IMR-90 (cell line): ENCODE measurements around the gene CHN1. TPM values are rescaled to one million over a fixed set of nuclear protein-coding genes. Genes with fewer than 3 reads are reported as not detected.

Source experiments
- ATAC-seq: fragments of 200-7000 bp; cut with Tn5 transposase; 2 replicates; pipeline ENCODE4 v1.9.1; 2020; ENCODE audit warnings: low read depth, mild to moderate bottlenecking, moderate library complexity
- BruUV-seq: library from RNA; stranded (reverse); fragments of 400-500 nt; replicated peaks from 2 replicates; lab custom pipeline; 2021; lab: Mats Ljungman, UMichigan
- CTCF ChIA-PET: fragments of 300-600 bp; formaldehyde crosslinking; extraction: SDS; loops from one replicate; lab custom pipeline; 2021; ENCODE audit warnings: antibody characterized with exemption; lab: Yijun Ruan, JAX
- POLR2A ChIA-PET: fragments of 300-600 bp; sonication (Branson Sonifier 250); formaldehyde crosslinking; loops from one replicate; lab custom pipeline; 2022; ENCODE audit warnings: antibody characterized with exemption; ENCODE audit not compliant: unreplicated experiment; lab: Charles Lee
- DNase-seq: peaks from one replicate; pipeline ENCODE4 v3.0.0; 2013
- H2AFZ ChIP-seq: replicated peaks from 2 replicates; pipeline ENCODE3; 2013; ENCODE audit warnings: low read length, mild to moderate bottlenecking; ENCODE audit not compliant: poor library complexity
- H2AK5ac ChIP-seq: 2 replicates; pipeline ENCODE4 v1.6.1; 2013; ENCODE audit warnings: low read depth, low read length, inconsistent platforms
- H2AK9ac ChIP-seq: replicated peaks from 2 replicates; pipeline ENCODE3; 2013; ENCODE audit warnings: mild to moderate bottlenecking, low read depth, low read length, moderate library complexity; ENCODE audit not compliant: poor library complexity
- H2BK120ac ChIP-seq: 2 replicates; pipeline ENCODE4 v1.6.1; 2013; ENCODE audit warnings: low read depth, low read length, inconsistent platforms
- H2BK15ac ChIP-seq: 3 replicates; pipeline ENCODE4 v1.6.1; 2013; ENCODE audit warnings: low read depth, low read length, inconsistent platforms
- H2BK20ac ChIP-seq: 2 replicates; pipeline ENCODE4 v1.6.1; 2013; ENCODE audit warnings: low read depth, mild to moderate bottlenecking, inconsistent platforms, low read length, moderate library complexity
- H2BK5ac ChIP-seq: 2 replicates; pipeline ENCODE4 v1.6.1; 2013; ENCODE audit warnings: mild to moderate bottlenecking, low read depth, low read length, inconsistent platforms; ENCODE audit not compliant: poor library complexity, severe bottlenecking
- H3K14ac ChIP-seq: replicated peaks from 2 replicates; pipeline ENCODE4 v1.6.1; 2013; ENCODE audit warnings: low read depth, low read length, inconsistent platforms
- H3K18ac ChIP-seq: 2 replicates; pipeline ENCODE4 v1.6.1; 2013; ENCODE audit warnings: low read depth, low read length, control low read depth
- H3K23ac ChIP-seq: 2 replicates; pipeline ENCODE4 v1.6.1; 2013; ENCODE audit warnings: low read depth, low read length, inconsistent platforms
- H3K27ac ChIP-seq: 2 replicates; pipeline ENCODE4 v1.5.1; 2013; ENCODE audit warnings: mild to moderate bottlenecking, control low read depth, low read length; ENCODE audit not compliant: insufficient read depth
- H3K27me3 ChIP-seq: 2 replicates; pipeline ENCODE4 v1.6.1; 2013; ENCODE audit warnings: low read length; ENCODE audit not compliant: control insufficient read depth, insufficient read depth
- H3K36me3 ChIP-seq: 2 replicates; pipeline ENCODE4 v1.6.1; 2013; ENCODE audit warnings: low read length, mixed read lengths; ENCODE audit not compliant: control insufficient read depth, insufficient read depth
- H3K4ac ChIP-seq: 2 replicates; pipeline ENCODE4 v1.6.1; 2013; ENCODE audit warnings: low read depth, low read length, inconsistent platforms
- H3K4me1 ChIP-seq: 2 replicates; pipeline ENCODE4 v1.6.1; 2013; ENCODE audit warnings: low read length, mixed read lengths; ENCODE audit not compliant: control insufficient read depth, insufficient read depth
- H3K4me2 ChIP-seq: 2 replicates; pipeline ENCODE4 v1.6.1; 2013; ENCODE audit warnings: low read depth, mild to moderate bottlenecking, control low read depth, low read length, moderate library complexity
- H3K4me3 ChIP-seq: 2 replicates; pipeline ENCODE4 v1.5.1; 2013; ENCODE audit warnings: low read depth, mild to moderate bottlenecking, control low read depth, low read length, moderate library complexity; ENCODE audit not compliant: insufficient read depth
- H3K56ac ChIP-seq: 2 replicates; pipeline ENCODE4 v1.6.1; 2013; ENCODE audit warnings: low read length, inconsistent platforms; ENCODE audit not compliant: insufficient read depth; ENCODE audit errors: extremely low read depth
- H3K79me1 ChIP-seq, 2 experiments: 2 replicates each; pipeline ENCODE4 v1.6.1; 2013; ENCODE audit warnings: low read length in 2 of 2, inconsistent platforms in 1 of 2, low read depth in 1 of 2
- H3K9ac ChIP-seq: 2 replicates; pipeline ENCODE4 v1.6.1; 2013; ENCODE audit warnings: low read depth, low read length, control low read depth
- H3K9me1 ChIP-seq: 2 replicates; pipeline ENCODE4 v1.6.1; 2013; ENCODE audit warnings: low read length, inconsistent platforms; ENCODE audit not compliant: insufficient read depth
- H3K9me3 ChIP-seq: 2 replicates; pipeline ENCODE4 v1.6.1; 2013; ENCODE audit warnings: low read length; ENCODE audit not compliant: control insufficient read depth, insufficient read depth
- H4K20me1 ChIP-seq: 2 replicates; pipeline ENCODE4 v1.6.1; 2013; ENCODE audit warnings: low read length, inconsistent platforms; ENCODE audit not compliant: insufficient read depth
- H4K5ac ChIP-seq: 2 replicates; pipeline ENCODE4 v1.6.1; 2013; ENCODE audit warnings: mild to moderate bottlenecking, low read depth, low read length, control low read depth
- H4K8ac ChIP-seq, 2 experiments: 2 replicates each; pipeline ENCODE4 v1.6.1; 2013; ENCODE audit warnings: low read depth in 2 of 2, low read length in 2 of 2, control low read depth in 1 of 2, inconsistent platforms in 1 of 2
- H4K91ac ChIP-seq: 2 replicates; pipeline ENCODE4 v1.6.1; 2013; ENCODE audit warnings: low read depth, low read length, inconsistent platforms; ENCODE audit not compliant: insufficient read depth
- CEBPB ChIP-seq: IDR thresholded peaks from 2 replicates; pipeline ENCODE4 v1.6.1; 2012; ENCODE audit warnings: low read depth, low read length, improper control_type of control experiment
- FOS ChIP-seq: fragments of 150-350 bp; IDR thresholded peaks from 2 replicates; pipeline ENCODE4 v1.6.1; 2016; ENCODE audit warnings: low read depth, low read length
- MAZ ChIP-seq: IDR thresholded peaks from 2 replicates; pipeline ENCODE4 v1.6.1; 2012; ENCODE audit warnings: low read depth, mild to moderate bottlenecking, low read length, improper control_type of control experiment, moderate library complexity, borderline replicate concordance
- MXI1 ChIP-seq: IDR thresholded peaks from 2 replicates; pipeline ENCODE4 v1.6.1; 2012; ENCODE audit warnings: low read depth, mild to moderate bottlenecking, low read length, moderate library complexity, borderline replicate concordance
- POLR2A ChIP-seq: IDR thresholded peaks from 2 replicates; pipeline ENCODE4 v1.6.1; 2012; ENCODE audit warnings: mild to moderate bottlenecking, low read depth, low read length
- RAD21 ChIP-seq: IDR thresholded peaks from 2 replicates; pipeline ENCODE4 v1.6.1; 2012; ENCODE audit warnings: low read length, improper control_type of control experiment
- RCOR1 ChIP-seq: IDR thresholded peaks from 2 replicates; pipeline ENCODE4 v1.6.1; 2012; ENCODE audit warnings: mild to moderate bottlenecking, low read length, improper control_type of control experiment; ENCODE audit not compliant: insufficient replicate concordance
- SMC3 ChIP-seq: fragments of 150-350 bp; IDR thresholded peaks from 2 replicates; pipeline ENCODE4 v1.6.1; 2016; ENCODE audit warnings: low read depth, mild to moderate bottlenecking, antibody characterized with exemption, low read length, moderate library complexity
- WGBS, 2 experiments: methylation state at CpG; one replicate each; pipeline versions ENCODE4 v1.1.5 to v1.1.7; 2013; ENCODE audit warnings: missing lambda C conversion rate in 2 of 2; ENCODE audit not compliant: insufficient read length in 1 of 2; ENCODE audit errors: extremely low coverage in 2 of 2; 5-methylcytosine and 5-hydroxymethylcytosine counted together
- dilution Hi-C: fragments of 300-500 bp; cut with HindIII; formaldehyde crosslinking; loops from one replicate; pipeline ENCODE4 v1.14.3; 2018; ENCODE audit warnings: low sequenced_read_pairs; ENCODE audit not compliant: unreplicated experiment
- in situ Hi-C: fragments of 300-500 bp; cut with MboI; formaldehyde crosslinking; loops from 3 replicates; pipeline ENCODE4 v1.14.3; 2019; ENCODE audit warnings: low sequenced_read_pairs, inconsistent platforms, mixed read lengths
- intact Hi-C: fragments of 100-400 bp; cut with micrococcal nuclease; formaldehyde crosslinking; loops from 2 replicates; pipeline ENCODE4 v1.10.0; 2022
- polyA plus RNA-seq, 3 experiments: library from polyadenylated mRNA; depleted of rRNA; stranded (reverse); fragments of >200 nt; gene quantifications; 2 replicates each; pipeline ENCODE4 v1.2.3, GENCODE V29; 2012; ENCODE audit warnings: low replicate concordance in 1 of 3
- total RNA-seq: library from RNA; depleted of rRNA; stranded (reverse); fragments of >200 nt; gene quantifications from 2 replicates; pipeline ENCODE4 v1.2.3, GENCODE V29; 2012
- TF ChIP-seq, protein P1 (sequence below): conservative IDR thresholded peaks from 2 replicates; pipeline ENCODE4 v1.5.1; 2012; ENCODE audit warnings: mild to moderate bottlenecking, low read depth, low read length, improper control_type of control experiment
- TF ChIP-seq, protein P2 (sequence below): fragments of 150-350 bp; IDR thresholded peaks from 2 replicates; pipeline ENCODE4 v1.6.1; 2017; ENCODE audit warnings: mild to moderate bottlenecking, antibody characterized with exemption, low read length, low read depth
- TF ChIP-seq, protein P3 (sequence below): fragments of 150-350 bp; IDR thresholded peaks from 2 replicates; pipeline ENCODE4 v1.6.1; 2016; ENCODE audit warnings: low read depth, mild to moderate bottlenecking, low read length, moderate library complexity, borderline replicate concordance

Gene CHN1
- total and polyA plus RNA-seq, 2 of the 4 experiments (the other 2 are of a cell fraction): 58.4 to 66.9 TPM

DNA sequence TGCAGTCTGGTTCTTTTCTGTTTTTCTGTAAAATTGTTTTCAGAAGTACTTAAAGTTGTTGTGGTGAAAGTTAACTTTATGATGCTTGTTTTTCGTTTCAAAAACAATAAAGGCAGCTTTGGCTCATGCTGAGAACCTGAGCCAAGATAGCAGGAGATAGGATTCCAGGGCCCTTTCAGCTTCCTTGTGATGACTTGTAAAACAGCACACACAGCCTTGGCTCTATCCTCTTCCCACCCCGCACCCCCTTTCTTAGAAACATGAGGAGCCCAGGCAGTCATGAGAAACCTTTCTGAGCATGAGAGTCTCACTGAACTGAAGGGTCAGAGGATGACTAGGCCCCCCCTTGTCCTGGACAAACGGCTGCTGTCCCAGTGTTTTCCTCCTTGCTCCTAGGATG, 228.5 kb downstream of the CHN1 start:
- no peak overlapping the region for H2AK9ac ChIP-seq
- H2AFZ ChIP-seq: peak overlapping the region; percentile 37
- H2BK5ac ChIP-seq: peak overlapping the region; percentile 35
- peak overlapping the region; percentile 94 for H2BK20ac ChIP-seq
- peak overlapping the region; percentile 4; the same call in 1 of the 2 replicates for H3K9ac ChIP-seq
- peak overlapping the region; percentile 61; the same call in 1 of the 2 replicates for H3K23ac ChIP-seq
- BruUV-seq: no TSS peak
- H3K4me3 ChIP-seq: no peak overlapping the region
- H4K8ac ChIP-seq: peak overlapping the region in 1 of 2 experiments; percentile 91; a peak in 2 of 4 replicates
- ChIA-PET POLR2A (no interaction called here), CTCF (interaction anchor here (0.7 kb wide), 1 partner anchor 194 kb away, joined by 3 read pairs; no protein-coding TSS in a partner anchor)
- no peak for ATAC-seq
- no peaks in the 10 kb centered on the region for H3K9me3 ChIP-seq
- WGBS, 2 experiments: 0% methylated on average over 1 of the region's 3 CpGs; no CpG with 5 or more reads in 1 of the 2 experiments
- TF ChIP-seq, protein P1, sequence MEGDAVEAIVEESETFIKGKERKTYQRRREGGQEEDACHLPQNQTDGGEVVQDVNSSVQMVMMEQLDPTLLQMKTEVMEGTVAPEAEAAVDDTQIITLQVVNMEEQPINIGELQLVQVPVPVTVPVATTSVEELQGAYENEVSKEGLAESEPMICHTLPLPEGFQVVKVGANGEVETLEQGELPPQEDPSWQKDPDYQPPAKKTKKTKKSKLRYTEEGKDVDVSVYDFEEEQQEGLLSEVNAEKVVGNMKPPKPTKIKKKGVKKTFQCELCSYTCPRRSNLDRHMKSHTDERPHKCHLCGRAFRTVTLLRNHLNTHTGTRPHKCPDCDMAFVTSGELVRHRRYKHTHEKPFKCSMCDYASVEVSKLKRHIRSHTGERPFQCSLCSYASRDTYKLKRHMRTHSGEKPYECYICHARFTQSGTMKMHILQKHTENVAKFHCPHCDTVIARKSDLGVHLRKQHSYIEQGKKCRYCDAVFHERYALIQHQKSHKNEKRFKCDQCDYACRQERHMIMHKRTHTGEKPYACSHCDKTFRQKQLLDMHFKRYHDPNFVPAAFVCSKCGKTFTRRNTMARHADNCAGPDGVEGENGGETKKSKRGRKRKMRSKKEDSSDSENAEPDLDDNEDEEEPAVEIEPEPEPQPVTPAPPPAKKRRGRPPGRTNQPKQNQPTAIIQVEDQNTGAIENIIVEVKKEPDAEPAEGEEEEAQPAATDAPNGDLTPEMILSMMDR: no peak
- TF ChIP-seq POLR2A (no peak), SMC3 (no peak), CEBPB (no peak), RAD21 (no peak), MXI1 (no peak), MAZ (no peak), FOS (no peak), RCOR1 (no peak)
- TF ChIP-seq, protein P2, sequence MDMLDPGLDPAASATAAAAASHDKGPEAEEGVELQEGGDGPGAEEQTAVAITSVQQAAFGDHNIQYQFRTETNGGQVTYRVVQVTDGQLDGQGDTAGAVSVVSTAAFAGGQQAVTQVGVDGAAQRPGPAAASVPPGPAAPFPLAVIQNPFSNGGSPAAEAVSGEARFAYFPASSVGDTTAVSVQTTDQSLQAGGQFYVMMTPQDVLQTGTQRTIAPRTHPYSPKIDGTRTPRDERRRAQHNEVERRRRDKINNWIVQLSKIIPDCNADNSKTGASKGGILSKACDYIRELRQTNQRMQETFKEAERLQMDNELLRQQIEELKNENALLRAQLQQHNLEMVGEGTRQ: no peak
- TF ChIP-seq, protein P3, sequence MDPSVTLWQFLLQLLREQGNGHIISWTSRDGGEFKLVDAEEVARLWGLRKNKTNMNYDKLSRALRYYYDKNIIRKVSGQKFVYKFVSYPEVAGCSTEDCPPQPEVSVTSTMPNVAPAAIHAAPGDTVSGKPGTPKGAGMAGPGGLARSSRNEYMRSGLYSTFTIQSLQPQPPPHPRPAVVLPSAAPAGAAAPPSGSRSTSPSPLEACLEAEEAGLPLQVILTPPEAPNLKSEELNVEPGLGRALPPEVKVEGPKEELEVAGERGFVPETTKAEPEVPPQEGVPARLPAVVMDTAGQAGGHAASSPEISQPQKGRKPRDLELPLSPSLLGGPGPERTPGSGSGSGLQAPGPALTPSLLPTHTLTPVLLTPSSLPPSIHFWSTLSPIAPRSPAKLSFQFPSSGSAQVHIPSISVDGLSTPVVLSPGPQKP: no peak
- dilution Hi-C loops: no loop called here
- peaks cover 0 to 14% of the 10 kb centered on the region in 2 experiments; a peak in 2 of 4 replicates for H3K79me1 ChIP-seq
- H3K27me3 ChIP-seq: no peaks in the 10 kb centered on the region
- H4K5ac ChIP-seq: peak overlapping the region; percentile 76
- no peak overlapping the region for H3K4me2 ChIP-seq
- H2BK15ac ChIP-seq: peak overlapping the region; percentile 96; the same call in 2 of the 3 replicates
- DNase-seq: no peak
- H4K91ac ChIP-seq: peak overlapping the region; percentile 96
- peak overlapping the region; percentile 81; the same call in 1 of the 2 replicates for H2AK5ac ChIP-seq
- 0 out of 2 replicates have a peak overlapping the region, but pooled peaks have one; percentile 31 for H3K56ac ChIP-seq
- in situ Hi-C loops: loop anchor here (5.0 kb wide), 1 partner anchor 66 kb away; no protein-coding TSS in a partner anchor
- H3K4me1 ChIP-seq: peaks cover 47% of the 10 kb centered on the region
- H3K9me1 ChIP-seq: peaks cover 45% of the 10 kb centered on the region
- peak overlapping the region; percentile 98 for H3K4ac ChIP-seq
- H3K18ac ChIP-seq: peak overlapping the region; percentile 70
- H3K14ac ChIP-seq: peak overlapping the region; percentile 83
- H4K20me1 ChIP-seq: no peaks in the 10 kb centered on the region
- peak overlapping the region; percentile 97 for H2BK120ac ChIP-seq
- peak overlapping the region; percentile 38; the same call in 1 of the 2 replicates for H3K27ac ChIP-seq
- H3K36me3 ChIP-seq: no peaks in the 10 kb centered on the region
- intact Hi-C loops: no loop called here
